Upper lobe of left lung (tissue), 4 donors: ENCODE results near the gene FAM171A1.

Experiments
- POLR2A ChIP-seq, 4 donors: fragments of 450-650 bp; IDR thresholded peaks; one replicate each; pipeline ENCODE4 v1.5.1; 2016 to 2017; ENCODE audit warnings: antibody characterized with exemption in 4 of 4, mild to moderate bottlenecking in 2 of 4
- POLR2AphosphoS5 ChIP-seq, 2 donors: sonication (generic); formaldehyde crosslinking; IDR thresholded peaks; one replicate each; pipeline ENCODE4 v1.5.1; 2017; ENCODE audit warnings: antibody characterized with exemption in 2 of 2
- TF ChIP-seq, protein P1 (sequence below), 6 experiments: fragments of 450-650 bp in 4 of 6; fragments of 200-600 bp in 2 of 6; sonication (generic) in 2 of 6; IDR thresholded peaks; one replicate each; pipeline ENCODE4 v1.5.1; 2016 to 2019; ENCODE audit warnings: antibody characterized with exemption in 6 of 6

DNA sequence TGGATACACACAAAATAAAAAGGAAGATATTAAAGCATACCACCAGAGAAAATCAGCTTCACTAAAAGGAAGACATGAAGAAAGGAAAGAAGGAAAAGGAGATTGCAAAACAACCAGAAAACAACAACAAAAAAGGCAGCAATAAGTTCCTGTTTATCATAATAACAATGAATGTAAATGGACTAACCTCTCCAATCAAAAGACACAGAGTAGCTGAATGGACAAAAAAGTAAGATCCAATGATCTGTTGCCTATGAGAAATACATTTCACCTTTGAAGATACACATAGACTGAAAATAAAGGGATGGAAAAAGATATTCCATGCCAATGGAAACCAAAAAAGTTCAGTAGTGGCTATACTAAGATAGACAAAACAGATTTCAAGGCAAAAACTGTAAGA, 30.3 kb upstream of the FAM171A1 start:
- TF ChIP-seq POLR2A (IDR thresholded peaks at IDR 0.05) (no peak), POLR2AphosphoS5 (IDR thresholded peaks at IDR 0.05) (no peak)
- TF ChIP-seq, protein P1, sequence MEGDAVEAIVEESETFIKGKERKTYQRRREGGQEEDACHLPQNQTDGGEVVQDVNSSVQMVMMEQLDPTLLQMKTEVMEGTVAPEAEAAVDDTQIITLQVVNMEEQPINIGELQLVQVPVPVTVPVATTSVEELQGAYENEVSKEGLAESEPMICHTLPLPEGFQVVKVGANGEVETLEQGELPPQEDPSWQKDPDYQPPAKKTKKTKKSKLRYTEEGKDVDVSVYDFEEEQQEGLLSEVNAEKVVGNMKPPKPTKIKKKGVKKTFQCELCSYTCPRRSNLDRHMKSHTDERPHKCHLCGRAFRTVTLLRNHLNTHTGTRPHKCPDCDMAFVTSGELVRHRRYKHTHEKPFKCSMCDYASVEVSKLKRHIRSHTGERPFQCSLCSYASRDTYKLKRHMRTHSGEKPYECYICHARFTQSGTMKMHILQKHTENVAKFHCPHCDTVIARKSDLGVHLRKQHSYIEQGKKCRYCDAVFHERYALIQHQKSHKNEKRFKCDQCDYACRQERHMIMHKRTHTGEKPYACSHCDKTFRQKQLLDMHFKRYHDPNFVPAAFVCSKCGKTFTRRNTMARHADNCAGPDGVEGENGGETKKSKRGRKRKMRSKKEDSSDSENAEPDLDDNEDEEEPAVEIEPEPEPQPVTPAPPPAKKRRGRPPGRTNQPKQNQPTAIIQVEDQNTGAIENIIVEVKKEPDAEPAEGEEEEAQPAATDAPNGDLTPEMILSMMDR (IDR thresholded peaks at IDR 0.05), result no peak
